NCI-H2171 (cell line): ENCODE results near the gene TOM1.

Experiments used
- DNase-seq: peaks from one replicate; lab custom pipeline; 2025; lab: John Stamatoyannopoulos, UW

The TOM1 gene

DNA sequence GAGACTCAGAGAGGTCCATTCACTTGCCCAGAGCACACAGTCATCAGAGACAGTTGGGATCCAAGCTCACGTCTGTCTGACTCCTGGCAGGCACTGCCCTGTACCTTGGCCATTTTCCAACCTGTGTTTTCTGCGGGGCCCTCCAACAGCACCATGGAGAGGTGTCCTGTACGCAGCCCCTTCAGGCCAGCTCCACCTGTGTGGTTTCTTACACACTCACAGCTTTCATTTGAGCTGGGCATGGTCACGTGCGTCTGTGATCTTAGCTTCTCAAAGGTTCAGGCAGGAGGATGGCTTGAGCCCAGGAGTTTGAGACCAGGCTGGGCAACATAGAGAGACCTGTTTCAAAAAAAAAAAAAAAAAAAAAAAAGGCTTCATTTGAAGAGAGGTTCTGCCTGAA, 24.4 kb downstream of the TOM1 start:
- DNase-seq: no peak

DNA sequence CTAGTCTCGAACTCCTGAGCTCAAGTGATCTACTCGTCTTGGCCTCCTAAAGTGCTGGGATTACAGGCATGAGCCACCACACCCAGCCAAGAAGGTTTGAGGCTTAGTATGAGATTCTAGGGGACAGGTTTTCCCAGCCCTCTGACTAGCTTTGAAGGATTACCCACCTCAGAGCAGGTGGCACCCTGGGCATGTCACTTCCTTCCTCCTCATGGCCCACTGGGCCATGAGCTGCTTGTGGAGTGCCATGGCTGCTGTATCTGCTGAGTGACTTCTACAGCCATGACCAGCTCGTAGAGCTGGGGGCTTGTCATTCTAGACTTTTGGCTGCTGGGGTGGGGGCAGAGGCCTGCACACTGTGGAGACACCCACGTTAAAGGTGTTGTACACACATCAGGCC, 25.1 kb downstream of the TOM1 start:
- no peak for DNase-seq

DNA sequence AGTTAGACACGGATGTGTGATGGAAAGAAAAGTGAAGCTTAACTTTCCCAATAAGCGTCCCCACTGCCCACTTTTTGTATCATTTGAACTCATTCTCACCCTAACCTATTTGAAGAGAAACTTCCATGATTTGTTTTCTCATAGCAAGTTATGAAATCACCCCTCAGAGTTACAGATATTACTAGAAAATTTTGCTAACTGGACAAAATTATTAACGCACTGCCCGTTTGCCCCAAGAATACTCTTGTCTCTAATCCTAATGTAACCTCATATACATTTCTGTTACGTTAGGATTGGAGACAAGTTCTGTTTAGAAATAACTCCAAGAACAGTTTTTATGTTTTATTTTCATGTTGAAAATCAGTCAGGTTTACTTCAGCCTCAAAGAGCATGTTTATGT, 25.5 kb downstream of the TOM1 start:
- no peak for DNase-seq

DNA sequence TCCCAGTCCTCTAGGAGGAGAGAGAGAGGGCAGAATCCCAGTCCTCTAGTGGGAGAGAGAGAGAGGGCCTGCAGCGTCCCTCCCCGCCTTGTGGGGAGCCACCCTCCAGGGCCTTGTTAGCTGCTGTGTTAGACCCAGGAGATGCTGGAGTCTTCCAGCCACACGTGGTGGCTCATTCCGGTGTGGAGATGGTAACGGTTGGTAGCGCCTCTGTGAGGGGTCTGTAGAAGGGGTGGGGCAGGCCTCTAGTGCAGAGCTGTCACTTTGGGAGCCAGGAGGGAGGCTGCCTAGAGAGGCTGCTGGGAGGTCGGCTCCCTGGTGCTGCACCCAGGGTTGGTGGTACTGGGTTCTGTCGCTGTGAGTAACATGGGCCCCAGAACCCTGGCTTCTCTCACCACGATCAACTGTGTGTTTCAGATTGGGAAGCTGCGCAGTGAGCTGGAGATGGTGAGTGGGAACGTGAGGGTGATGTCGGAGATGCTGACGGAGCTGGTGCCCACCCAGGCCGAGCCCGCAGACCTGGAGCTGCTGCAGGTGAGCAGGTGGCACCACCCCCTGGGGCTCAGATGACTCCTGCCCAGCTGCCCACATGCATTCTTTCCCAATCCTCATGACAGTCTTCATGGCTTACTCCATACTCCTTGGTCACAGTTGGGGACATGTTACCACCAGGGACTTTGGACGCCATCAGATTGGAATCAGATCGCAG, 27.3 kb downstream of the TOM1 start:
- no peak for DNase-seq

DNA sequence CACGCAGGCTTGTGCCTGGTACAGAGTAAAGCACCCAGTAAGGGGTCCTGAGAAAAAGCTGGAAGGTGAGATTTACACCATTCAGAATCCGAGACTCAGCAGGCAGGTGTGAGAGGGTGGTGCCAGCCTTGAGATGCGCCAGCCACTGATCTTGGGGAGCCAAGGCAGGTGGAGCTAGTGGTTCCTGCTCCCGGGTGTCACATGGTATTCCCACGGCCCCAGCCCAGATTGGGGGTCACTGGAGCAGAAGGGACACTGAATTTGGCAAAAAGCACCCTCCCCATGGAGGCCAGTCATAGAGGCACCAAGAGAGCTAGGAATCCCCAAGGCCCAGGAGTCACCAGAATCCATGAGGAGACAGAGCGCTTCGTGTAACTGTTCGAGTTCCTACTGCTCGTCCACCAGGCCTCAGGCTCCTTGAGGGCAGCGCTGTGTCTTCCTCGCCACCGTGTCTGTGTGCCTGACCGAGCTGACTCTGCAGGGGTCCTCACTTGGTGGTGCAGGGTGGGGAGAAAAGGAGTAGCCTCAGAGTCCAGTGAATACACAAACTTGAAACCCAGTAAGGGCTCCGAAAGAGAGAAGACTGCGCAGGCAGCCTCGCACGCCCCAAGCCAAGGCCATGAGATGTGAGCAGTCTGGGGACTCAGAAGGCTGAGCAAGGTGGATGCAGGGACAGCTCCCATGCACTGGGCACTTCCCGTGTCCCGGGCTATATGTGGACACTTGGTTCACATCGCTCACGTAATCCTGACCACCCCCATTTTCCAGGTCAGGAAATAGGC, 28.2 kb downstream of the TOM1 start:
- DNase-seq: no peak

DNA sequence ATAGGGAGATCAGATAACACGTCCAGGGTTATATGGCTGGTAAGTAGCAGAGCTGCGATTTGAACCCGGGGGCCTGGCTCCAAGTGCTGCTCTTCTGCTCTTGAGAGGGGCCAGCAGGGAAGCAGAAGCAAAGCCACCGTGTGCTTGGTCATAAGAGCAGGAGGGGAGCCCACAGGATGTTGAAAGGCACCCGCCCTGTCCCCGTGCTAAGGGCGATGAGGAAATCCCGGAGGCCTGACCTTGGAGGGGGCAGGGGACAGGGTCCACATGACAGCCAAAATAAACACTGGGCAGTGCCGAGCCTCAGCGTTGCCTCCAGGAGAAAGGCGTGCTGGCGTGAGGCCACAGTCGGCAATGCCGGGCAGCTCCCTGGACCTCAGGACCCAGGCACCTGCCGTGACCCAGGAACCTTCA, 28.8 kb downstream of the TOM1 start:
- DNase-seq: no peak

DNA sequence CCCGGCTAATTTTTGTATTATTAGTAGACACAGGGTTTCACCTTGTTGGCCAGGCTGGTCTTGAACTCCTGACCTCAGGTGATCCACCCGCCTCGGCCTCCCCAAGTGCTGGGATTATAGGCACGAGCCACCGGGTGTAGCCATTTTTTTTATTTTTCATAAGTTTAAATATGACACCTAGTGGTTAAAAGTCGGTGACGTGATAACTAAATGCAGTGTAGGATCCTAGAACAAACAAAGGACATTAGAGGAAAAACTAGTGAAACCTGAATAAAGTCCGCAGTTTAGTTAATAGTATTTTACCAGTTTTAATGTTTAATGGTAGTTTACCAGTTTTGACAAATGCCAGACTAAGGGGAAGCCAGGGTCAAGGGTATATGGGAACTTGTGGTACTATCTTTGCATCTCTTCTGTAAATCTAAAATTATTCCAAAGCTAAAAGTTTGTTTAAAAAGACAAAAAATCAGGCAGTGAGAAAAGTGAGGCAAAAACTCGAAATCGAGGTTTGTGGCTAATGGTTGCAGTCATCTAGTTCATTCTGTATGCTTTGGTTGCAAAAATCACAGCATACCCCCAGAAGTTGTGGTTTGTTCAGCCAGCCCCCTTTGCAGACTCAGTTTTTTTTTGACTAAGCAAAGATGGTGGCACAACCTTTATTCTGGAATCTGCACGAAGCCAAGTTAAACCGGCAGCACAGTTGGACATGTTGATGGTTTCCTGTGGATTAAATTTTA, 29.6 kb downstream of the TOM1 start:
- no peak for DNase-seq

DNA sequence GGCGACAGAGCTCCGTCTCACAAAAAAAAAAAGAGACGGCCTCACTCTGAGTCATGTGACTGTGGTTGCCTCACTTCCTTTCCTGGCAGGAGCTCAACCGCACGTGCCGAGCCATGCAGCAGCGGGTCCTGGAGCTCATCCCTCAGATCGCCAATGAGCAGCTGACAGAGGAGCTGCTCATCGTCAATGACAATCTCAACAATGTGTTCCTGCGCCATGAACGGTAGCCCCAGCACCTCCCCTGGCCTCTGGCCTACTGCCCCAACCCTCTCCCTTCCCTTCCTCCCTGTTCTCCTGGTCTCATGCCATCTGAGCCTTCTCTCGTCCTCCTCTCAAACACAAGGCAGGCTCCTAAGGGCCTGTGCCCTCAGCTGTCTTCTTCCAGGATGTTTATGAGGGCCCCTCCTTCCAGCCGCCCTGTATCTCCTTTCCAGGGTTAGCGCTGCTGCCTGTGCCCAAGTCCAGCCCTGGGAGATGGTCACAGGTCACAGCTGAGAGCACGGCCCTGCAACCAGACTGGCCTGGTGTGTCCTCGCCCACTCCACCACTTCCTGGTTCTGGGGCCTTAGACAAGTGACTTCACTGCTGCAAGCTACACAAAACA, 30.7 kb downstream of the TOM1 start:
- DNase-seq: no peak

DNA sequence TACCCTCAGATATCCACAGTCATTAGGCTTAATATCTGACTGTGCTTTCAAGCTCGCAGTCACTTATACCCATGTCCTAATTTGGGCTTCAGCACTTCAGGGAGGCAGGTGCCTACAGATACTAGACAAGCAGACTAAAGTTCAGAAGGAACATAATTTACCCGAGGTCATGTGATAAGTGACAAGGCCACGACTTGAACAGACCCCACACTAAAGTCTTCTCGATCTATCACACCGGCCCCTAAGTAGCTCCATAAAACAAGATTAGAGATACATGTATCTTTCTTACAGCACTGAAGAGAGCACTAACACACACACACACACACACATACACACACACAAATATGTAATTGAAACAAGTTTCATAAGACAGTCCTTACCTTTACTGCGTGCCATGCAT, 32.6 kb downstream of the TOM1 start:
- no peak for DNase-seq

DNA sequence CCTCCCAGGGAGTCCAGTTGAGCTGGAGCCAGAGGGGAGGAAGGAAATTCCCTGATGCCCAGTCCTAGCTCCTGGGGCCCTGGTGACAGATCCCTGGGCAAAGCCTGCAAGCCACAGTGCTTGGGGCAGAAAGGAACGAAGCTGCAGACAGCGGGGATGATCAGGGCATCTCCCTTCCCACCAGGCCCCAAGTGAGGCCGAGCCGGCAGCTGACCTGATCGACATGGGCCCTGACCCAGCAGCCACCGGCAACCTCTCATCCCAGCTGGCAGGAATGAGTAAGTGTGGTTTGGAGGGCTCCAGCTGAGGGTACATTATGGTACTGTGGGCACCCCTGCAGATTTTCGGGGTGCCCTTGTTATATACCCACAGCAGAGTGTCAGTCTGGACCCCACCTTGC, 33.5 kb downstream of the TOM1 start:
- no peak for DNase-seq

DNA sequence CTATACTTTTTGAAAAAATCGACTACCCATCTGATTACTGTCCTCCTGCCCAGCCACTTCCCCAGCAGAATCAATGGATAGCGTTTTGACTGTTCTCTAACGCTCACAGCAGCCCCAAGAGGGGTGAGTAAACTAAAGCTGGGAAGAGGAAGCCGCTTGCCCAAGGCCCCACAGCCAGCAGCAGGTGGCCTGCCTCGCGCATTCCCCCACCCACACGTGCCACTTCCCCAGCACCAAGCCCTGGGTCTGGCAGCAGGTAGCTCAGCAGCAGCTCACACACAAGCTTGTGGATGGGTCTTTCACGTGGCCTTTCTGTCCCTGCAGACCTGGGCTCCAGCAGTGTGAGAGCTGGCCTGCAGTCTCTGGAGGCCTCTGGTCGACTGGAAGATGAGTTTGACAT, 34.3 kb downstream of the TOM1 start:
- no peak for DNase-seq

DNA sequence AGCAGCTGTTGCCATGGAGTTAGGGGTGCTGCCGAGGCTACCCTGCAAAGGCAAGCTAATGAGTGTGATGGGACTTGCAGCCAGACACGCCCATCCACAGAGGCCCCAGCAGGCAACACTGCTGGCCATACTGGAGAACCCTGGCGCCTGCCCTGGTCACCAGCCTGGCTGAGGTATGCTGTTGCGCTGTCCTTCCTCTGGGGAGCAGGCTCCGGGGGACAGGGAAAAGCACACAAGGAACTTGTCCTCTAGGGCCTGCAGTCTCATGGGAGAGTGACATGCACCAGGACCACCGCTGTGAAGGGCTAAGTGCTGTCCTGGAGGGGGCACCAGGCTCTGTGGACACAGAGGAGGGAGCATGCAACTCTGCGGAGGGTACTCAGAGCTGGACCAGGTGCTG, 35.8 kb downstream of the TOM1 start:
- no peak for DNase-seq

DNA sequence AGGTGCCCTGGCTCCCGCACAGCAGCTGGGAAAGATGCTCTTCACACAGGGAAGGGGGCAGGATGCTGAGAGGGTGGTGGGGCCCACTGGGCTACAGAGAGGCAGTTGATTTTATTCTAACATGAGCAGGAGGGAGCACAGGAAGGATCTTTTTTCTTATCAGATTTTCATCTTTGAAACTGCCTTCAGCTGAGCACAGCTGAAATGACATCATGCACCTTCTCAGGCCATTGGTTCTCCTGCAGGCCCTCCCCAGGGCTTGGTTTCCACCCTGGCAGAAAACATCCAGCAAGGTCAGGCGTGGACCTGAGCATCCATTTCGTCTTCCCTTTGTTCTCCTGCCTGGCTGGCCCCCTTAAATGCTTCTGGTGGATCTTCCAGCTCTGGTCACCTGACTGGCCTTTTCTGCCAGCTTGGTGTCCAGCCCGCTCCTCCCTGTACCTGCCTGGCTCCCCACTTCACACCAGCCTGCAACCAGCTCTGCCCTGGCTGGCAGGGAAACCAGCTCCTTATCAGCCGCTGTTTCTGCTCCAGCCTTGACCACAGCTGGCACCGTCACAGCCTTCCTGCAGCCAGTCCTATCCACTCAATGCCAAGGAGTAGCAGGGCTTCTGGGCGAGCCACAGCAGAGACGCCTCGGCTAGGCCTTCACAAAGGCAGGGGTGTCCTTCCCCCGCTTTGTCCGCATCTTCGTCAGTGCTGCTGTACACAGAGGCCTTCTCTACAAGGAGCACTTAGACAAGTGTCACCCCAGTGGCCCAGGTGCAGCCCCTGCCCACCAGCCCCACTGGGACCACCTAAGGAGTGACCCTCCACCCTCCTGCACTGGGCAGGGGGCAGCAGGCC, 36.5 kb downstream of the TOM1 start:
- DNase-seq: no peak

DNA sequence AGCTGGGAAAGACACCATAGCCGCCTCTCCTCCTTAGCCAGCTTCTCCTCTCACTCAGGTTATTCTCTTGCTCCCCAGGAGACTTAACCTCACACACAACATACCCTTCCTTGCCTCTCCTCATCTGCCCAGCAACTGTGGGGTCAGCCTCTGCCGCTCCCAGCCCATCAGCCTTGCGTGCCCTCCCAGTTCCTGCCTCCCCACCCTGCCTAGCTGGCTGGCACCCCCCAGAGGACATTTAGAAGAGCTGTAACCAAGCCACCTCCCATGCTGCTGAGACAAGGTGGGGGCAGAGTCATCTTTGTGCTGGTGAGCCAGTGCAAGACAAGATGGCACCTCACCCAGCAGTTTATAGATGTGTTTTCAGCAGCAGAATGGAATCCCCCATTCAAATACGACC, 38.2 kb downstream of the TOM1 start:
- DNase-seq: no peak

DNA sequence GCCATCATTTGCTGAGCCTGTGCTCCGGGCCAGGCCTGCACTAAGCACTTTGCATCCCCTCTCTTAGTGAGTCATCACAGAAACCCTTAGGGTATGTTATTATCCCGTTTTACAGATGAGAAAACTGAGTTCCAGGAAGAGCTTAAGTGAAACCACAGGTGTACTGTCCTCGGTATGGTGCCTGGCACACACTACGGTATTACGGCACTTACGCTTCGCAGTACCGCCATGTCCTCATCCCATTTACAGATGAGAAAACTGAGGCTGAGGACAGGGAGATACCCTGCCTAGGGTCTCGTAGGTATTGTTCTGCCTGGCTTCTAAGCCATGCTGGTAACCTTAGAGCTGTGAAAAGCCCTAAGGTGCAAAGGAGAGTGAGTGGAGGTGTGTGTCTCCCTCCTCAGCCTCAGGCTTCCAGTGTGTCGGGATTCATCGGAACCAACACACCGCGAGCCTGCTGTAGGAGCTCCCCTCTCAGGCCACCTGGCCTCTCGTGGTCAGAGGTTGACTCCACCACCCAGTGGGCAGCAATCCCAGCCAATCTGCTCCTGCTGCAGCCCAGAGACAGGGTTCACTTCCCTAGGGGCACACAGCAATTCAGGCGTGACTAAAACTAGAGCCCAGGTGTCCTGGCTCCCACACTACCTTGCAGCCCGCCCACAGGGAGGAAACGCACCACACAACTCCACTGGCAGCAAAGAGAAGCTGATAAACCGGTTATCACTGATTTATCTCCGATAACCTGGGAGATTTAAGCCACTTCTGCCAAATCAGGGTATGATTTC, 41.6 kb downstream of the TOM1 start:
- no peak for DNase-seq

DNA sequence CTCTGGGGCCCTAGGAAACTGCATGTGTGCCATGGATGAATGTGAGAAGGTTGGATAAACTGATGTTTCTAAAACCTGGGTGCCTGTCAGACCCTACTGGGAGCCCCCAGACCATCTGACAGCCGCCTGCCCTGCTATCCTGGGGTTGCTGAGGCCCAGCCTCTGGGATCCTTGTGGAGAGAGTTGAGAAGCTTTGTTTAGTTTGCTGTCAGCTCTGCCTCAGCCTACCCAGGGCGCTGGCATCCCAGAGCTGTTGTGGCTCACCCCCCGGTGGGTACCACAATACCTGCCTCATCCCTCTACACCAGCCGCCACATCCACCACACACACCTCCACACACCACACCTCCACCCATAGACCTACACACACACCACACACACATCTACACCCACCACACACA, 42.7 kb downstream of the TOM1 start:
- DNase-seq: no peak

DNA sequence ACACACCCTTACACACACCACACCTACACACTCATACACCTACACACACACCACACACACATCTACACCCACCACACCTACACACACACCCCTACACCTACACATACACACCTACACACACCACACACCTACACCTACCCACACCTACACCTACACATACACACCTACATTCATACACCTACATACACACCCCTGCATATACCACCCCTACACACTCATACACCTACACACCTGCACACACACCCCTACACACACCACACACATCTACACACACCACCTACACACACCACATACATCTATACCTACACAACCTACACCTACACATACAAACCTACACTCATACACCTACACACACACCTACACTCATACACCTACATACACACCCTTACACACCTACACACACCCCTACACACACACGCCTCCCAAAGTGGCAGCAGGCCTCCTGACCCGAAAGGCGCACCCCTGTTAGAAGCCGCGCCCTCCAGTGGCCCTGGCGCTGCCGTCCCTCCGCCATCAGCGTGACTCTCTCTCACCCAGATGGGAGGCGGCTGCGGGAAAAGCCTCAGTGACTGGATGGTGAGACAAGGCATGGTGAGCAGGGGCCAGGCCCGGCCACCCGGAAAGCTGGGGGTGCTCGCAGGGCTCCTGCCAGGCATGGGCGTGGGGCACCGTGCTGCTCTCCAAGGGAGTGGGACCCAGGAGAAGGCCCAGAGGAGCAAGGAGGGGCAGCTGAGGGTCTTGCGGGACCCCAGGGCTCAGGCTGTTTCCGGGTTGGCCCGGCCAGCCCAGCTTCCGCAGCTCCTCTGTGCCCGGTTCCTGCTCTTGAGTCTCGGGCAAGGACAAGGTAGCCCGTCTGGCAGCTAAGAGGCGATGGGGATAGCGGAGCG, 44.2 kb downstream of the TOM1 start:
- no peak for DNase-seq

DNA sequence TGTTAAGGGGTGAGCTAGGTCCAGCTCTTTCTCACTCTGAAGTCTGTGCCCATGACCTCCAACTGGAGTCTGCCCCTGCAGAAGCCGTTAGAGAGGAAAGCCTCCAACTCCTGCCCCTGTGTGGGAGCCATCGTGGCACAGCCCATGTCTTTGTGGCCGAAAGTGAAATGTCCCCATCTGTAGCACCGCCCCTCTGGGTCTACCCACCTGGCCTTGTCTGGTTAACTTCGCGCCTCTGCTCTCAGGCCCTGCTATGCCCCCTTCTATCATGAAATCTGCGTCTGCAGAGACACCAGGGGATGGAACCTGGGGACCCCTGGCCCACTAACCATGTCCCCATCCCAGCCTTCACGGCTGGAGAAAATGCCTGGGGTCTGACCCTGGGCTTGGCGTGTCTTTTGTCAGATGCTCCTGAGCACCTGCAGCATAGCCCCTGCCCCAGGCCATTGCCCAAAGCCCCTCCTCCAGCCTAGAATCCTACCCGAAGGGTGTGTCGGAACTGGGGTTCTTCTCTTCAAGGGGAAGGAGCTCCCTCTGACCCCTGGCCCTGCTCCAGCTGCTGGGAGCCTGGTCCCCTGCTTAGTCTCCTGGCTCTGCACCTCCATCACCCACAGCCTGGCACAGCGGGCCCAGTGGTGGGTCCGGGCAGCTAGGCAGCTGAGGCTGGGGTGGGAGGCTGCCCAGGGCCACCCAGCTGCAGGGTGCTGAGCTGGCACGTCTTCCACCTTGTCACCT, 45.4 kb downstream of the TOM1 start:
- DNase-seq: no peak

DNA sequence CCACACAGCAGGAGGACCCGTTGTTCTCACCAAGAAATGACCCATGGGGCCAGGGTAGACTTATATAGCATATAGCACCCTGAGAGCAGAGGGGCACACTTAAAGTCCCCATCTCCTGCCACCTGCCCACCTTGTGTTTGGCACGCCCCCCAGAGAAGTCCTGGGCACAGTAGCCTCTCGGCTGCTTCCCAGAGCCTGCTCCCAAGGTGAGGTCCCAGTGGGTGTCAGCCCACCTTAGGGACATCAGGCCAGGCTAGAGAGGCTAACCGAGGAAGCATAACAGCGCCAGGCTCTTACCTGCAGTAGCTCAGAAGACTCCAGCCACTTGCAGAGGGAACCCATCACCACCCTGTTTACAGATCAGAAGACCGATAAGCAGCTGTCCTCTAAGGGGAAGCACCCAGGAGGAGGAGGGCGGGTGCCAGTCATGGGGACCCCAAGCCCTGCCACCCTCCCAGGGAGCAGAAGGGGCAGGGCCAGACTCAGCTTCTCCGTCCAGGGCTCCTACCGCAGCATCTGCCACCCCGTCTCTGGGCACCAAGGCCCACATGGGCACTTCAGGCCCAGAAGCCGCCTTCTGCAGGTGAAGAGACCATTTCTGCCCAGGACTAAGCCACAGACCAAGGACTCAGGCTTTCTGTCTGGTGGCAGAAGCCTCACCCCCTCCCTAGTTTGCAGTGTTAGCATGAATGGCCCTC, 46.3 kb downstream of the TOM1 start:
- DNase-seq: no peak
